ENCODE measurements around the gene WDR45B.

Gene WDR45B

GRCh38 chr17:82687871-82688270 is 39.6 kb upstream of the WDR45B start:
- Mint-ChIP-seq H3K27ac (no peak overlapping the region), H3K4me3 (no peak overlapping the region), H3K4me1 (peaks cover 42% of the 10 kb centered on the region), H3K9me3 (peaks cover under 1% of the 10 kb centered on the region), H3K27me3 (ENCODE audit: low read depth, poor library complexity) (peaks cover 13% of the 10 kb centered on the region), H3K36me3 (ENCODE audit: low read depth) (no peaks in the 10 kb centered on the region)
- no peak for DNase-seq
- no peak for TF ChIP-seq CTCF (IDR thresholded peaks at IDR 0.05)

GRCh38 chr17:82687375-82687861 is 39.2 kb upstream of the WDR45B start:
- no peak overlapping the region for H3K27ac Mint-ChIP-seq
- peaks cover 5% of the 10 kb centered on the region for H3K9me3 Mint-ChIP-seq
- no peak for TF ChIP-seq CTCF (IDR thresholded peaks at IDR 0.05)
- H3K4me1 Mint-ChIP-seq: peaks cover 37% of the 10 kb centered on the region
- DNase-seq: no peak
- no peak overlapping the region for H3K4me3 Mint-ChIP-seq
- peaks cover 13% of the 10 kb centered on the region for H3K27me3 Mint-ChIP-seq (ENCODE audit: low read depth, poor library complexity)
- H3K36me3 Mint-ChIP-seq (ENCODE audit: low read depth): peaks cover under 1% of the 10 kb centered on the region

- no peak overlapping the region for H3K27ac Mint-ChIP-seq
Observed at GRCh38 chr17:82686366-82687324, 38.4 kb upstream of the WDR45B start.

GRCh38 chr17:82685291-82685690 is 37.0 kb upstream of the WDR45B start:
- peaks cover 8% of the 10 kb centered on the region for H3K36me3 Mint-ChIP-seq (ENCODE audit: low read depth)
- DNase-seq: no peak
- TF ChIP-seq CTCF (IDR thresholded peaks at IDR 0.05): no peak
- H3K9me3 Mint-ChIP-seq: peaks cover 22% of the 10 kb centered on the region
- no peak overlapping the region for H3K4me3 Mint-ChIP-seq
- H3K4me1 Mint-ChIP-seq: peaks cover 20% of the 10 kb centered on the region
- peaks cover 17% of the 10 kb centered on the region for H3K27me3 Mint-ChIP-seq (ENCODE audit: low read depth, poor library complexity)
- no peak overlapping the region for H3K27ac Mint-ChIP-seq

More at GRCh38 chr17:82686366-82687324, 38.4 kb upstream of the WDR45B start:
- H3K36me3 Mint-ChIP-seq (ENCODE audit: low read depth): peaks cover 8% of the 10 kb centered on the region
- TF ChIP-seq CTCF (IDR thresholded peaks at IDR 0.05): no peak
- DNase-seq: no peak
- H3K9me3 Mint-ChIP-seq: peaks cover 12% of the 10 kb centered on the region
- H3K27me3 Mint-ChIP-seq (ENCODE audit: low read depth, poor library complexity): peaks cover 17% of the 10 kb centered on the region
- no peak overlapping the region for H3K4me3 Mint-ChIP-seq
- peaks cover 31% of the 10 kb centered on the region for H3K4me1 Mint-ChIP-seq

GRCh38 chr17:82684228-82684841 is 36.1 kb upstream of the WDR45B start:
- Mint-ChIP-seq H3K27me3 (ENCODE audit: low read depth, poor library complexity) (peaks cover 14% of the 10 kb centered on the region), H3K27ac (no peak overlapping the region), H3K9me3 (peaks cover 22% of the 10 kb centered on the region), H3K36me3 (ENCODE audit: low read depth) (peaks cover 8% of the 10 kb centered on the region), H3K4me1 (peaks cover 10% of the 10 kb centered on the region), H3K4me3 (no peak overlapping the region)
- TF ChIP-seq CTCF (IDR thresholded peaks at IDR 0.05): no peak
- DNase-seq: no peak
